GM23338 (cell line): ENCODE measurements around the gene TPBG. TPM values are rescaled to one million over a fixed set of nuclear protein-coding genes. Genes with fewer than 3 reads are reported as not detected.

Experiments used
- ATAC-seq: fragments of 200-7000 bp; cut with Tn5 transposase; 3 replicates; pipeline ENCODE4 v1.9.1; 2020
- DNase-seq: peaks from one replicate; pipeline ENCODE4 v3.0.0-alpha.2; 2015; ENCODE audit warnings: low spot score
- H2AFZ ChIP-seq: fragments of 200-600 bp; sonication (generic); 2 replicates; pipeline ENCODE4 v1.8.0; 2016; ENCODE audit warnings: antibody characterized with exemption, mild to moderate bottlenecking, moderate library complexity
- H3F3A ChIP-seq: fragments of 200-600 bp; sonication (generic); replicated peaks from 2 replicates; pipeline ENCODE4 v1.8.0; 2017; ENCODE audit warnings: antibody characterized with exemption, mixed run types, low read depth
- H3K27ac ChIP-seq: fragments of 200-600 bp; sonication (generic); 2 replicates; pipeline ENCODE4 v1.6.1; 2016; ENCODE audit warnings: low read depth
- H3K27me3 ChIP-seq: fragments of 200-600 bp; sonication (generic); 2 replicates; pipeline ENCODE4 v1.8.0; 2016; ENCODE audit warnings: mild to moderate bottlenecking, mixed run types, moderate library complexity; ENCODE audit not compliant: insufficient read depth
- H3K36me3 ChIP-seq: fragments of 200-600 bp; sonication (generic); 2 replicates; pipeline ENCODE4 v1.8.0; 2016; ENCODE audit warnings: mild to moderate bottlenecking; ENCODE audit not compliant: insufficient read depth
- H3K4me1 ChIP-seq: fragments of 200-600 bp; sonication (generic); 2 replicates; pipeline ENCODE4 v1.8.0; 2016; ENCODE audit warnings: mild to moderate bottlenecking, moderate library complexity; ENCODE audit not compliant: insufficient read depth
- H3K4me2 ChIP-seq: fragments of 200-600 bp; sonication (generic); 2 replicates; pipeline ENCODE4 v1.7.1; 2017; ENCODE audit warnings: mixed run types
- H3K4me3 ChIP-seq: fragments of 200-600 bp; sonication (generic); 2 replicates; pipeline ENCODE4 v1.6.1; 2016; ENCODE audit warnings: mixed run types
- H3K79me2 ChIP-seq: fragments of 200-600 bp; sonication (generic); replicated peaks from 2 replicates; pipeline ENCODE4 v1.8.0; 2017; ENCODE audit warnings: mild to moderate bottlenecking; ENCODE audit not compliant: insufficient read depth
- H3K9me2 ChIP-seq: fragments of 200-600 bp; sonication (generic); 2 replicates; pipeline ENCODE4 v1.8.0; 2017; ENCODE audit not compliant: insufficient read depth
- H4K20me1 ChIP-seq: fragments of 200-600 bp; sonication (generic); replicated peaks from 2 replicates; pipeline ENCODE4 v1.8.0; 2017; ENCODE audit warnings: mild to moderate bottlenecking; ENCODE audit not compliant: insufficient read depth
- H3K27ac Mint-ChIP-seq: 2 replicates; pipeline ENCODE4 v1.8.0; 2020; ENCODE audit warnings: inconsistent platforms, mild to moderate bottlenecking, moderate library complexity, mixed read lengths
- H3K27me3 Mint-ChIP-seq: 3 replicates; pipeline ENCODE4 v1.8.0; 2022; ENCODE audit warnings: low read depth, mild to moderate bottlenecking, moderate library complexity, mixed read lengths, inconsistent platforms; ENCODE audit not compliant: insufficient read depth, poor library complexity
- H3K36me3 Mint-ChIP-seq: 3 replicates; pipeline ENCODE4 v1.8.0; 2021; ENCODE audit warnings: low read depth, mild to moderate bottlenecking, inconsistent platforms, moderate library complexity, mixed read lengths
- H3K4me1 Mint-ChIP-seq: 3 replicates; pipeline ENCODE4 v1.8.0; 2020; ENCODE audit warnings: mild to moderate bottlenecking, inconsistent platforms, mixed read lengths
- H3K4me3 Mint-ChIP-seq: 3 replicates; pipeline ENCODE4 v1.8.0; 2021; ENCODE audit warnings: moderate library complexity, mild to moderate bottlenecking, inconsistent platforms, mixed read lengths
- H3K9me3 Mint-ChIP-seq: 3 replicates; pipeline ENCODE4 v1.8.0; 2020; ENCODE audit warnings: moderate library complexity, mild to moderate bottlenecking, inconsistent platforms, mixed read lengths
- CREB1 ChIP-seq: fragments of 250-450 bp; sonication (Bioruptor Pico); IDR thresholded peaks from 2 replicates; pipeline ENCODE4 v1.5.0; 2020; ENCODE audit warnings: low read depth, mild to moderate bottlenecking, moderate library complexity
- EZH2 ChIP-seq: fragments of 200-600 bp; sonication (generic); IDR thresholded peaks from one replicate; pipeline ENCODE4 v1.8.0; 2017; ENCODE audit warnings: antibody characterized with exemption, mild to moderate bottlenecking, low read depth; ENCODE audit not compliant: unreplicated experiment
- EZH2phosphoT487 ChIP-seq: fragments of 200-600 bp; sonication (generic); IDR thresholded peaks from one replicate; pipeline ENCODE4 v1.8.1; 2018; ENCODE audit warnings: antibody characterized with exemption; ENCODE audit not compliant: unreplicated experiment
- JUNB ChIP-seq: IDR thresholded peaks from one replicate; pipeline ENCODE4 v1.6.1; 2016; ENCODE audit warnings: antibody characterized with exemption; ENCODE audit not compliant: unreplicated experiment
- NANOG ChIP-seq: IDR thresholded peaks from 2 replicates; pipeline ENCODE4 v1.6.1; 2016; ENCODE audit warnings: antibody characterized with exemption, borderline replicate concordance
- POLR2AphosphoS5 ChIP-seq: IDR thresholded peaks from 2 replicates; pipeline ENCODE4 v1.6.1; 2016; ENCODE audit warnings: antibody characterized with exemption, low read depth
- REST ChIP-seq: IDR thresholded peaks from one replicate; pipeline ENCODE4 v1.6.1; 2018; ENCODE audit warnings: antibody characterized with exemption; ENCODE audit not compliant: unreplicated experiment
- STAT1 ChIP-seq: IDR thresholded peaks from one replicate; pipeline ENCODE4 v1.6.1; 2016; ENCODE audit warnings: antibody characterized with exemption; ENCODE audit not compliant: unreplicated experiment
- ZNF114 ChIP-seq: fragments of 250-450 bp; sonication (Bioruptor Pico); IDR thresholded peaks from 2 replicates; pipeline ENCODE4 v1.5.0; 2020; ENCODE audit warnings: mild to moderate bottlenecking, moderate library complexity
- ZNF331 ChIP-seq: fragments of 250-450 bp; sonication (Bioruptor Pico); IDR thresholded peaks from 2 replicates; pipeline ENCODE4 v1.5.0; 2020; ENCODE audit warnings: low read depth, mild to moderate bottlenecking, moderate library complexity
- polyA plus RNA-seq: library from polyadenylated mRNA; unstranded; fragments of >200 nt; fragmentation: Nextera tagmentation; extraction: Ambion mirVana; gene quantifications from 2 replicates; pipeline ENCODE4 v1.2.1, GENCODE V29; 2016
- total RNA-seq: library from RNA; depleted of rRNA; stranded (reverse); fragments of >200 nt; shearing (Covaris generic); gene quantifications from 2 replicates; pipeline ENCODE4 v1.2.3, GENCODE V29; 2014
- TF ChIP-seq, protein P1 (sequence below): IDR thresholded peaks from 2 replicates; pipeline ENCODE4 v1.6.1; 2016; ENCODE audit warnings: antibody characterized with exemption
- TF ChIP-seq, protein P2 (sequence below), 2 experiments: fragments of 200-600 bp in 1 of 2; sonication (generic) in 1 of 2; conservative IDR thresholded peaks; 2 replicates each; pipeline versions ENCODE4 v1.5.1 to v1.6.1; 2016 to 2017; ENCODE audit warnings: antibody characterized with exemption in 2 of 2, low read depth in 2 of 2, mild to moderate bottlenecking in 2 of 2, moderate library complexity in 1 of 2
- TF ChIP-seq, protein P3 (sequence below): fragments of 250-450 bp; sonication (Bioruptor Pico); IDR thresholded peaks from 2 replicates; pipeline ENCODE4 v1.5.0; 2020; ENCODE audit warnings: mild to moderate bottlenecking, moderate library complexity

Gene TPBG
- total and polyA plus RNA-seq, 2 experiments from 2014 or later = 22.1 to 33.0 TPM

DNA sequence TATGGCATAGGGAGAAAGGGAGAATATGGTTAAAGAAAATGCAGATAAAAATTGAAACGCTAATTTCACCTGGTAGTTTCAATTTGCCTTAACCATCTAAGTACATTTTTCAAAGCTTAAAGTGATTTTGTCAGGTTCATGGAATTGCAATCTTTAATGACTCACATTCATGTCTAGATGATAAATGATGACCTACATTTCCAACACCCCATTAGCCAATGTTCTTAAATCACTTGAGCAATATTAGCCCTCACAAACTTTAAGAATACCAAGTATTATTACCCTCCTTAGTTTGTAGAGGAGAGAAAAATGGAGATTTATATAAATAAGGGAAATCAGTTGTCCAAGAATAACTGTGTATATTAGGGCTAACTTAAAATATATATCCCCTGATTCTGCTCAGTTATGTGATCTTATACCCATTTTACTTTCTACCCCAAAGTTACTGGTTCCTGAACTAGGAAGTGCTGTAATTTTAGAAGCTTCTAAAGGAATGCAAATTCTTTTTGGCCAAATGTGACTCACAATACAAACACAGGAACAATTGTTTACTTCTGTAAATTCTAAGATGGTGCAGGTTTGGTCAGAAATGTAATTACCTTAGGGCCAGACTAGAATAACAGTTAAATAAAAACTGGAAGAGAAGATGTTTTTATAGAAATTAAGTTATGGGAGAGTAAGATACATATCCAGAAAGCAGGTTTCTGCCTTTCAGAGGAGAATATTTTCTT, 34.5 kb downstream of the TPBG start:
- Histone ChIP-seq H3K9me2 (no peaks in the 10 kb centered on the region), H3F3A (no peaks in the 10 kb centered on the region), H3K79me2 (no peaks in the 10 kb centered on the region), H2AFZ (no peak overlapping the region), H4K20me1 (no peaks in the 10 kb centered on the region), H3K27me3 (no peaks in the 10 kb centered on the region), H3K4me2 (peak overlapping the region; percentile 15; the same call in 1 of the 2 replicates), H3K27ac (no peak overlapping the region), H3K36me3 (no peaks in the 10 kb centered on the region), H3K4me1 (0 out of 2 replicates have a peak, but pooled peaks cover 19% of the 10 kb centered on the region), H3K4me3 (no peak overlapping the region)
- ATAC-seq = no peak
- Mint-ChIP-seq H3K27ac (peak overlapping the region; percentile 45), H3K9me3 (no peaks in the 10 kb centered on the region; the same call in 2 of the 3 replicates), H3K36me3 (peaks cover 4% of the 10 kb centered on the region; the same call in 2 of the 3 replicates), H3K4me1 (peaks cover 25% of the 10 kb centered on the region), H3K27me3 (peaks cover 4% of the 10 kb centered on the region), H3K4me3 (no peak overlapping the region)
- TF ChIP-seq NANOG (no peak), REST (no peak), JUNB (no peak), ZNF331 (no peak), ZNF114 (CRISPR knock-in tag) (no peak), EZH2phosphoT487 (no peak), EZH2 (no peak), POLR2AphosphoS5 (no peak), CREB1 (CRISPR knock-in tag) (no peak), STAT1 (no peak)
- TF ChIP-seq, protein P1, sequence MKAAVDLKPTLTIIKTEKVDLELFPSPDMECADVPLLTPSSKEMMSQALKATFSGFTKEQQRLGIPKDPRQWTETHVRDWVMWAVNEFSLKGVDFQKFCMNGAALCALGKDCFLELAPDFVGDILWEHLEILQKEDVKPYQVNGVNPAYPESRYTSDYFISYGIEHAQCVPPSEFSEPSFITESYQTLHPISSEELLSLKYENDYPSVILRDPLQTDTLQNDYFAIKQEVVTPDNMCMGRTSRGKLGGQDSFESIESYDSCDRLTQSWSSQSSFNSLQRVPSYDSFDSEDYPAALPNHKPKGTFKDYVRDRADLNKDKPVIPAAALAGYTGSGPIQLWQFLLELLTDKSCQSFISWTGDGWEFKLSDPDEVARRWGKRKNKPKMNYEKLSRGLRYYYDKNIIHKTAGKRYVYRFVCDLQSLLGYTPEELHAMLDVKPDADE = no peak
- TF ChIP-seq, protein P2, sequence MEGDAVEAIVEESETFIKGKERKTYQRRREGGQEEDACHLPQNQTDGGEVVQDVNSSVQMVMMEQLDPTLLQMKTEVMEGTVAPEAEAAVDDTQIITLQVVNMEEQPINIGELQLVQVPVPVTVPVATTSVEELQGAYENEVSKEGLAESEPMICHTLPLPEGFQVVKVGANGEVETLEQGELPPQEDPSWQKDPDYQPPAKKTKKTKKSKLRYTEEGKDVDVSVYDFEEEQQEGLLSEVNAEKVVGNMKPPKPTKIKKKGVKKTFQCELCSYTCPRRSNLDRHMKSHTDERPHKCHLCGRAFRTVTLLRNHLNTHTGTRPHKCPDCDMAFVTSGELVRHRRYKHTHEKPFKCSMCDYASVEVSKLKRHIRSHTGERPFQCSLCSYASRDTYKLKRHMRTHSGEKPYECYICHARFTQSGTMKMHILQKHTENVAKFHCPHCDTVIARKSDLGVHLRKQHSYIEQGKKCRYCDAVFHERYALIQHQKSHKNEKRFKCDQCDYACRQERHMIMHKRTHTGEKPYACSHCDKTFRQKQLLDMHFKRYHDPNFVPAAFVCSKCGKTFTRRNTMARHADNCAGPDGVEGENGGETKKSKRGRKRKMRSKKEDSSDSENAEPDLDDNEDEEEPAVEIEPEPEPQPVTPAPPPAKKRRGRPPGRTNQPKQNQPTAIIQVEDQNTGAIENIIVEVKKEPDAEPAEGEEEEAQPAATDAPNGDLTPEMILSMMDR (conservative IDR thresholded peaks at IDR 0.05; ENCODE audit: low read depth in 2 of 2) = no peak
- TF ChIP-seq, protein P3, sequence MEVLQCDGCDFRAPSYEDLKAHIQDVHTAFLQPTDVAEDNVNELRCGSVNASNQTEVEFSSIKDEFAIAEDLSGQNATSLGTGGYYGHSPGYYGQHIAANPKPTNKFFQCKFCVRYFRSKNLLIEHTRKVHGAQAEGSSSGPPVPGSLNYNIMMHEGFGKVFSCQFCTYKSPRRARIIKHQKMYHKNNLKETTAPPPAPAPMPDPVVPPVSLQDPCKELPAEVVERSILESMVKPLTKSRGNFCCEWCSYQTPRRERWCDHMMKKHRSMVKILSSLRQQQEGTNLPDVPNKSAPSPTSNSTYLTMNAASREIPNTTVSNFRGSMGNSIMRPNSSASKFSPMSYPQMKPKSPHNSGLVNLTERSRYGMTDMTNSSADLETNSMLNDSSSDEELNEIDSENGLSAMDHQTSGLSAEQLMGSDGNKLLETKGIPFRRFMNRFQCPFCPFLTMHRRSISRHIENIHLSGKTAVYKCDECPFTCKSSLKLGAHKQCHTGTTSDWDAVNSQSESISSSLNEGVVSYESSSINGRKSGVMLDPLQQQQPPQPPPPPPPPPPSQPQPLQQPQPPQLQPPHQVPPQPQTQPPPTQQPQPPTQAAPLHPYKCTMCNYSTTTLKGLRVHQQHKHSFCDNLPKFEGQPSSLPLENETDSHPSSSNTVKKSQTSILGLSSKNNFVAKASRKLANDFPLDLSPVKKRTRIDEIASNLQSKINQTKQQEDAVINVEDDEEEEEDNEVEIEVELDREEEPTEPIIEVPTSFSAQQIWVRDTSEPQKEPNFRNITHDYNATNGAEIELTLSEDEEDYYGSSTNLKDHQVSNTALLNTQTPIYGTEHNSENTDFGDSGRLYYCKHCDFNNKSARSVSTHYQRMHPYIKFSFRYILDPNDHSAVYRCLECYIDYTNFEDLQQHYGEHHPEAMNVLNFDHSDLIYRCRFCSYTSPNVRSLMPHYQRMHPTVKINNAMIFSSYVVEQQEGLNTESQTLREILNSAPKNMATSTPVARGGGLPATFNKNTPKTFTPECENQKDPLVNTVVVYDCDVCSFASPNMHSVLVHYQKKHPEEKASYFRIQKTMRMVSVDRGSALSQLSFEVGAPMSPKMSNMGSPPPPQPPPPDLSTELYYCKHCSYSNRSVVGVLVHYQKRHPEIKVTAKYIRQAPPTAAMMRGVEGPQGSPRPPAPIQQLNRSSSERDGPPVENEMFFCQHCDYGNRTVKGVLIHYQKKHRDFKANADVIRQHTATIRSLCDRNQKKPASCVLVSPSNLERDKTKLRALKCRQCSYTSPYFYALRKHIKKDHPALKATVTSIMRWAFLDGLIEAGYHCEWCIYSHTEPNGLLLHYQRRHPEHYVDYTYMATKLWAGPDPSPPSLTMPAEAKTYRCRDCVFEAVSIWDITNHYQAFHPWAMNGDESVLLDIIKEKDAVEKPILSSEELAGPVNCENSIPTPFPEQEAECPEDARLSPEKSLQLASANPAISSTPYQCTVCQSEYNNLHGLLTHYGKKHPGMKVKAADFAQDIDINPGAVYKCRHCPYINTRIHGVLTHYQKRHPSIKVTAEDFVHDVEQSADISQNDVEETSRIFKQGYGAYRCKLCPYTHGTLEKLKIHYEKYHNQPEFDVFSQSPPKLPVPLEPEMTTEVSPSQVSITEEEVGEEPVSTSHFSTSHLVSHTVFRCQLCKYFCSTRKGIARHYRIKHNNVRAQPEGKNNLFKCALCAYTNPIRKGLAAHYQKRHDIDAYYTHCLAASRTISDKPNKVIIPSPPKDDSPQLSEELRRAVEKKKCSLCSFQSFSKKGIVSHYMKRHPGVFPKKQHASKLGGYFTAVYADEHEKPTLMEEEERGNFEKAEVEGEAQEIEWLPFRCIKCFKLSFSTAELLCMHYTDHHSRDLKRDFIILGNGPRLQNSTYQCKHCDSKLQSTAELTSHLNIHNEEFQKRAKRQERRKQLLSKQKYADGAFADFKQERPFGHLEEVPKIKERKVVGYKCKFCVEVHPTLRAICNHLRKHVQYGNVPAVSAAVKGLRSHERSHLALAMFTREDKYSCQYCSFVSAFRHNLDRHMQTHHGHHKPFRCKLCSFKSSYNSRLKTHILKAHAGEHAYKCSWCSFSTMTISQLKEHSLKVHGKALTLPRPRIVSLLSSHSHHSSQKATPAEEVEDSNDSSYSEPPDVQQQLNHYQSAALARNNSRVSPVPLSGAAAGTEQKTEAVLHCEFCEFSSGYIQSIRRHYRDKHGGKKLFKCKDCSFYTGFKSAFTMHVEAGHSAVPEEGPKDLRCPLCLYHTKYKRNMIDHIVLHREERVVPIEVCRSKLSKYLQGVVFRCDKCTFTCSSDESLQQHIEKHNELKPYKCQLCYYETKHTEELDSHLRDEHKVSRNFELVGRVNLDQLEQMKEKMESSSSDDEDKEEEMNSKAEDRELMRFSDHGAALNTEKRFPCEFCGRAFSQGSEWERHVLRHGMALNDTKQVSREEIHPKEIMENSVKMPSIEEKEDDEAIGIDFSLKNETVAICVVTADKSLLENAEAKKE (CRISPR knock-in tag) = no peak
- DNase-seq = no peak
